Measurements from ENCODE around the gene CITED4. TPM values are rescaled to one million over a fixed set of nuclear protein-coding genes. Genes with fewer than 3 reads are reported as not detected.

CITED4 gene
- total RNA-seq, 1 experiment from 2014 or later: 7.8 TPM

DNA sequence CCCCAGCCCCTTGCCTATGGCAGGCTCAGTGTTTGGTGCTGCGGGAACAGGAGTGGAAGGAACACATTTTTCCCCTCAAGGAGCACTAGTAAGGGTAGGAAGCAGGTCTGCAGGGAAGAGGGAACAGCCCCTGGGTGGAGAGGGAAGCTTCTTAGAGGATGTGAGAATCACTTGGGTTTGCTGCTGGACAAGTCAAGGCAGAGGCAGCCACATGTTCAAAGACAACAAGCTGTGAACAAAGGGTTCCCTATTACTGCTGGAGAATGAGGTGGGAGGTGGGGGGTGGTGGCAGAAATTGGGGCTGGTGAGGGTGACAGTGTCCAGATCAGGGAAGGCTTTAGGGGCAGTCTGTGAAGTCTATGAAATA lies 24.8 kb upstream of the CITED4 start:
- H3K27me3 ChIP-seq (ENCODE audit: insufficient read depth, low read length): no peaks in the 10 kb centered on the region
- intact Hi-C loops (cut with micrococcal nuclease): no loop called here
- TF ChIP-seq EZH2phosphoT487 (IDR thresholded peaks at IDR 0.05; ENCODE audit: borderline replicate concordance): no peak
- TF ChIP-seq POLR2A (IDR thresholded peaks at IDR 0.05; ENCODE audit: borderline replicate concordance, extremely low read depth, insufficient read depth, insufficient read length): no peak
- TF ChIP-seq SP1 (IDR thresholded peaks at IDR 0.05; ENCODE audit: low read depth): no peak
- TF ChIP-seq JUND (IDR thresholded peaks at IDR 0.05): no peak
- TF ChIP-seq YY1 (IDR thresholded peaks at IDR 0.05; ENCODE audit: extremely low read depth, insufficient replicate concordance, low read depth, low read length): no peak
- TF ChIP-seq, protein P1, sequence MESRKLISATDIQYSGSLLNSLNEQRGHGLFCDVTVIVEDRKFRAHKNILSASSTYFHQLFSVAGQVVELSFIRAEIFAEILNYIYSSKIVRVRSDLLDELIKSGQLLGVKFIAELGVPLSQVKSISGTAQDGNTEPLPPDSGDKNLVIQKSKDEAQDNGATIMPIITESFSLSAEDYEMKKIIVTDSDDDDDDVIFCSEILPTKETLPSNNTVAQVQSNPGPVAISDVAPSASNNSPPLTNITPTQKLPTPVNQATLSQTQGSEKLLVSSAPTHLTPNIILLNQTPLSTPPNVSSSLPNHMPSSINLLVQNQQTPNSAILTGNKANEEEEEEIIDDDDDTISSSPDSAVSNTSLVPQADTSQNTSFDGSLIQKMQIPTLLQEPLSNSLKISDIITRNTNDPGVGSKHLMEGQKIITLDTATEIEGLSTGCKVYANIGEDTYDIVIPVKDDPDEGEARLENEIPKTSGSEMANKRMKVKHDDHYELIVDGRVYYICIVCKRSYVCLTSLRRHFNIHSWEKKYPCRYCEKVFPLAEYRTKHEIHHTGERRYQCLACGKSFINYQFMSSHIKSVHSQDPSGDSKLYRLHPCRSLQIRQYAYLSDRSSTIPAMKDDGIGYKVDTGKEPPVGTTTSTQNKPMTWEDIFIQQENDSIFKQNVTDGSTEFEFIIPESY (IDR thresholded peaks at IDR 0.05; ENCODE audit: extremely low read depth, insufficient replicate concordance, low read length): no peak
- no peak for TF ChIP-seq CEBPB (IDR thresholded peaks at IDR 0.05; ENCODE audit: low read depth)
- no peak for TF ChIP-seq SRF (IDR thresholded peaks at IDR 0.05; ENCODE audit: low read depth)
- no peak for TF ChIP-seq RAD21 (IDR thresholded peaks at IDR 0.05; ENCODE audit: low read depth)
- no peak for TF ChIP-seq ATF3 (IDR thresholded peaks at IDR 0.05)
- TF ChIP-seq CTCF (IDR thresholded peaks at IDR 0.05 in 2 of 3, conservative IDR thresholded peaks at IDR 0.05 in 1 of 3; ENCODE audit: borderline replicate concordance in 1 of 3, insufficient read depth in 1 of 3, low read depth in 2 of 3, low read length in 2 of 3): no peak
- no peak for TF ChIP-seq POLR2AphosphoS5 (IDR thresholded peaks at IDR 0.05; ENCODE audit: low read depth, low read length)
- no peak for TF ChIP-seq SIN3A (IDR thresholded peaks at IDR 0.05; ENCODE audit: low read depth)
- TF ChIP-seq ZFX (IDR thresholded peaks at IDR 0.05): no peak
- TF ChIP-seq MAX (IDR thresholded peaks at IDR 0.05): no peak
- TF ChIP-seq REST (IDR thresholded peaks at IDR 0.05; ENCODE audit: low read depth): no peak
- no peak for TF ChIP-seq EZH2 (IDR thresholded peaks at IDR 0.05)
- no peak for TF ChIP-seq TCF7L2 (IDR thresholded peaks at IDR 0.05; ENCODE audit: borderline replicate concordance, extremely low read depth, insufficient read depth, insufficient read length)
- no peak for TF ChIP-seq ZNF274 (IDR thresholded peaks at IDR 0.05; ENCODE audit: low read depth, low read length)
- ChIA-PET CTCF (no interaction called here), POLR2A (interaction anchor here (3.2 kb wide), 1 partner anchor 24 kb away, joined by 7 read pairs; the partner anchor contains the start of gene CITED4), RAD21 (ENCODE audit: low non-redundant PET in 1 of 2, low total read pairs in 2 of 2, uncharacterized antibody in 2 of 2, unreplicated experiment in 2 of 2) (no interaction called here)
- no peaks in the 10 kb centered on the region for H3K36me3 ChIP-seq (ENCODE audit: control insufficient read depth in 1 of 2, insufficient read depth in 2 of 2, low read length in 2 of 2)
- no peak for DNase-seq (ENCODE audit: low read depth, low spot score)
- BruUV-seq (replicated peaks): no TSS peak
- peak overlapping the region; percentile 22; the same call in 1 of the 2 replicates for H3K4me2 ChIP-seq (ENCODE audit: low read length)
- H3K9me3 ChIP-seq (ENCODE audit: control insufficient read depth in 1 of 2, insufficient read depth in 1 of 2, low read depth in 1 of 2, low read length in 2 of 2): no peaks in the 10 kb centered on the region
- peaks cover 2 to 32% of the 10 kb centered on the region in 2 experiments; a peak in 3 of 4 replicates for H3K4me1 ChIP-seq (ENCODE audit: control insufficient read depth in 1 of 2, insufficient read depth in 2 of 2, low read length in 2 of 2)
- no peak overlapping the region for H3K4me3 ChIP-seq (replicated peaks in 1 of 2; ENCODE audit: low read depth in 1 of 2, low read length in 2 of 2)
- H2AFZ ChIP-seq (ENCODE audit: low read depth, low read length, poor library complexity, severe bottlenecking): no peak overlapping the region
- H3K27ac ChIP-seq (ENCODE audit: low read depth, low read length): no peak overlapping the region
- no peak for ATAC-seq
- no peaks in the 10 kb centered on the region for H3K79me2 ChIP-seq (ENCODE audit: insufficient read depth, low read length)
- no peaks in the 10 kb centered on the region for H3K9me2 ChIP-seq (ENCODE audit: insufficient read depth)
- no peak overlapping the region for H3K9ac ChIP-seq (ENCODE audit: low read length)
- no peaks in the 10 kb centered on the region for H4K20me1 ChIP-seq (ENCODE audit: insufficient read depth)

All from HCT116 (cell line).